HG03439 (cell line): ENCODE data around the gene ATF7.
"Not testable (repeated sequence)": the region's sequence is repeated elsewhere in the genome, so short reads cannot be mapped to it uniquely, and the experiment has no call there.

ENCODE experiments used
- ATAC-seq: cut with Tn5 transposase; IDR thresholded peaks from one replicate; pipeline ENCODE4 v1.9.1; 2021; ENCODE audit warnings: mild to moderate bottlenecking, moderate library complexity; ENCODE audit not compliant: unreplicated experiment

The ATF7 gene

DNA sequence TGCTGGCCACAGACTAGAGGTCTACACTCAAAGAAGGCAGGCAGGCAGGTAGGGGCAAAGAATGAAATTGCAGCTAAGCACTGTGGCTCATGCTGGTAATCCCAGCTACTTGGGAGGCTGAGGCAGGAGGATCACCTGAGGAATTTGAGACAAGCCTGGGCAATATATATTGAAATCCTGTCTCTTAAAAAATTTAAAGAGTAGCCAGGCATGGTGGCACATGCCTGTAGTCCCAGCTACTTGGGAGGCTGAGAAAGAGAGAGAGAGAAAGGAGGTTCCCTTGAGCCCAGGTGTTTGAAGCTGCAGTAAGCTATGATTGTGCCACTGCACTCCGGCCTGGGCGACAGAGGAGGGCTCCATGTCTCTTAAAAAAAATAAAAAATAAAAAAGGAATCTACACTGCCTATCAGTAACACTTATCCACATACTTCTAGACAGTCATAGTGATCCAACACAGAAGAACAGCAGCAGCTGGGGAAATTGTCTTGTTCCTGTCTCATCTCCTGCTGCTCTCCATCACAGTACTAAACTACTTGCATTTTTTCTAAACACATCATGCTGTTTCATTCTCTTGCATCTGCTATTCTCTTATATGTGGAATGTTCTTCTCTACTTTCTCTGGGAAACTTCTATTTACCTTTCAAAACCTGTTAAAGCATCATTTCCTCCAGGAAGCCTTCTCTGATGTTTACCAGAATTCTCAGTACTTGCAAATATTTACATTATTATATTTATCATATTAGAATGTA, 57.2 kb downstream of the ATF7 start:
- no peak for ATAC-seq

DNA sequence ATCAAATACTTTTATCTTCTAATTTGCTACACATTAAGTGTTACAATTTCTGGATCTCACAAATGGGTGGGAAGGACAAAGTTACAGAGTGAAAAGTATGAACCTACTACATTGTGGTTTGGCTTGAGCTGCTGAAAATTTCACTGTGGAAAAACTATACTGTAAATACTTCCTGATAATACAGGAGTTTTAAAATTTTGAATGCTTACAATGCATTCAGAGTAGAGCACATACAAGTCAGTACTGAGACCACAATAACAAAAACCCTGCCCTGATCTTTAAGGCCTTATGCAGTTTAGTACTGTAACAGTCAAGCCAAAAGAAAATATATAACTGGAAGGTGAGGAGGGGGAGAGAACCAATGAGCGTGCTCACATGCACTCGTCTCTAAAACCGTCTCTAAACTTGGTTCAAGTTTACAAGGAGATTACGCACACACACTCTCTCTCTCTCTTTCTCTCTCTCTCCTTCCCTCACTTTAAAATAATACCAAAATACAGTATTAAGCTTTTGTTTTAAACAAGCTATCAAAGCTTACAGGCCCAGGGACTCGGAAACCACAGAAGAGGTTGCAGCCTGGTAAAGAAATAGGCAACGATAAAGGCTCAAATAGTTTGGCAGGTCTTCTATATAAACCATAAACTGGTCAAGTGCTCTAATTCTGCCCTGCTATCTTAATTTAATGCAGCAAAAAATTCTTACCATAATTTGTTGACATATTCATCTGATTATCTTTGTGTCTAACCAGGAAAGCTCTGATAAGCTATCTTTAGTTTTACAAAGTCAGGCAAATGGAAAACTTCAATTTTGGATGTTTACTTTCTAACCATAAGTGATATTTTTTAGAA, 58.0 kb downstream of the ATF7 start:
- ATAC-seq = no peak

DNA sequence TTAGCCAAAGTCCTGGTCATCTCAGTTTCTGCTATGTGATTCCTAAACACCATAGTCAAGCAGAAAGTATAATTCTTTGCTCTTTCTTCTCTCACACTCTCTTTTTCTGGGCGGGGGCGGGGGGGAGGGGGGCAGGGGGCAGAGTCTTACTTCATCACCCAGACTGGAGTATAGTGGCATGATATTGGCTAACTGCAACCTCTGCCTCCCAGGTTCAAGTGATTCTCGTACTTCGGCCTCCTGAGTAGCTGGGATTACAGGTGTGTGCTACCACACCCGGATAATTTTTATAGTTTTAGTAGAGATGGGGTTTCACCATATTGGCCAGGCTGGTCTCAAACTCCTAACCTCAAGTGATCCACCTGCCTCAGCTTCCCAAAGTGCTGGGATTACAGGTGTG, 60.8 kb downstream of the ATF7 start:
- ATAC-seq = not testable (repeated sequence)

DNA sequence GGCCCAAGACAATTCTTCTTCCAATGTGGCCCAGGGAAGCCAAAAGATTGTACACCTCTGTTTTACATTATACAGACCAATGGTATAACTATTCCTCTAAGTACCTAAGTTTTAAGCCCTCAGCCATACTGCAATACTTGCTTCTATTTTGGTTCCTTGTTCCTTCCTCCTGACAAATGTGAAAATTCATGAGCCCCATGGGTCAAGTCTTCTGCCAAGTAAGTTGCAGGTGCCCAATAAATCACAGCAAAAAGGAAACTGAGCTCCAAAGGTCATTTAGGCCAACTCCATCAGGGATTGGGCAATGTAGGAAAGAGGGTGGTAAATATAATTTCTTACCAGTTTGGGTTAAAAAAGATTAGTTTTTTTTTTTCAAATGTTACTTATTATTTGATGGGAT, 61.2 kb downstream of the ATF7 start:
- ATAC-seq = no peak

DNA sequence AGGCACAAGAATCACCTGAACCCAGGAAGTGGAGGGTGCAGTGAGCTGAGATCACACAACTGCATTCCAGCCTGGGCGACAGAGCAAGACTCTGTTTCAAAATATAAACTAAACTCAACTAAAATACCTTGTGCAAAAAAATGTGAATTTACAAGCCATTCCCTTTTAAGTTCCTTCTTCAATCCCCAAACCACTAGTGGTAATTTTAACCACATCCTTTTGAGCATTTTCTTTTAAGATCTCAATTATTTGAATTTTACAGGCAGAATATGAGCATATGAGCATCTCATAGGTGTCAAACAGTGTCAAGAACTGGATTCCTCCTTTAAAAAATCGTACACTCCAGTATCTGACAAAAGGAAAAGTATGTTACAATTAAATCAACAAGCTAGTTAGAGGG, 61.9 kb downstream of the ATF7 start:
- no peak for ATAC-seq

DNA sequence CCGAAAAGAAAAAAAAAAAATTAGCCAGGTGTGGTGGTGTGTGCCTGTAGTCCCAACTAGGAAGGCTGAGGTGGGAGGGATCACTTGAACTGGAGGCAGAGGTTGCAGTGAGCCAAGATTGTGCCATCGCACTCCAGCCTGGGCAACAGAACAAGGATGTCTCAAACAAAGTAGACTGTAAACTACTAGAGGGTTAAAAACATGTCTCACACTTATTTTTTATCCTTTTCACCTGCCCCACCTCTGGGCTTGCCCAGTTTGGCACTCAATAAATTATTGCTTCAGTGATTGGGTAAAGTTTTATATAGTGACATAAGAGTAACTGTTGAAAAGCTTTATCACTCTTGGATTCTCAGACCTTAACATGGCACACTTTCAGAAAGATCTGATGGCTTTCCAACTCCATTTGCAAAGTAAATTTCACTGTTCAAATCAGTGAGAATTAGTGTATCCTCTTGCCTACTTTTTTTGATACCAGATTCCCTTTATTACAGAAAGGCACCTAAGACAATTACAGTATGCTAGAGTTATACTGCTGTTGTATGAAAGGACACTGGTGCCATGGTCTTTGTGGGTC, 62.6 kb downstream of the ATF7 start:
- ATAC-seq = no peak

DNA sequence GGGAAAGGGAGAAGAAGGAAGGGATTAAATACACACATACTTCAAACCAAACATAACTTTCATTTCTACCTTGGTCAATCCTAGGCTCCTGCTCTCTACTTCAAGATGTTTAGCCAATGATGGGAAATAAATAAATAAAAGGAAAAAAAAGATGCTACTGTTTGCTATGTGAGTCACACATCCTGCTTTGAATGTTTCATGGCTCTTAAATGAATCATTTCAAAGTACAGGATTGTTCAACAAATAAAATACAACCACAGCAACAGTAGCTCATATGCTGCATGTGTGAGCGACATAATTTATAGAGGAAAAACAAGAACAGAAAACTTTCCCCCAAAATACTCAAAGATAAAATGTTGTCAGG, 64.6 kb downstream of the ATF7 start:
- no peak for ATAC-seq

DNA sequence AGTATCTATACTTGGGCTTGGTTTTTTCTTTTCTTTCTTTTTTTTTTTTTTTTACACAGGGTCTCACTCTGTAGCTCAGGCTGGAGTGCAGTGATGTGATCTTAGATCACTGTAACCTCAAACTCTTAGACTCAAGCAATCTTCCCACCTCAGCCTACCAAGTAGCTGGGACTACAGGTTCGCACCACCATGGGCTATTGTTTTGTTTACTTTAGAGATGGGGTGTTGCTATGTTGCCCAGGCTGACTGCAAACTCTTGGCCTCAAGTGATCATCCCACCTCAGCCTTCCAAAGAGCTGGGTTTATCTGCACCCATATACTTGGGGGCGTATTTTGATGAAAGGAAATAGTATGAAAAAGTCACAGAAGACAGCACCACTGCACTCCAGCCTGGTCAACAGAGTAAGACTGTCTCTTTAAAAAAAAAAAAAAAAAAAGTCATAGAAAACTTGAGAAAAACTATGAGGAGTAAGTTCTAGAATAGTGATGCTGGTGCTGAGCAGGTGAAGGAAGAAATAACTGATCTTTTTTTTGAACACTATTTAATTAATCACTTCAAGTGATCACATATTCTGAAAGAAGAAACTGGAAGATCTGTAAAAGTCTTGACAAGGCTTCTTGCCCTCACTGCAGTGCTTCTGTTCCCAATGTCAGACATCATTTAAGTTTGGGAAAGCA, 65.1 kb downstream of the ATF7 start:
- no peak for ATAC-seq

DNA sequence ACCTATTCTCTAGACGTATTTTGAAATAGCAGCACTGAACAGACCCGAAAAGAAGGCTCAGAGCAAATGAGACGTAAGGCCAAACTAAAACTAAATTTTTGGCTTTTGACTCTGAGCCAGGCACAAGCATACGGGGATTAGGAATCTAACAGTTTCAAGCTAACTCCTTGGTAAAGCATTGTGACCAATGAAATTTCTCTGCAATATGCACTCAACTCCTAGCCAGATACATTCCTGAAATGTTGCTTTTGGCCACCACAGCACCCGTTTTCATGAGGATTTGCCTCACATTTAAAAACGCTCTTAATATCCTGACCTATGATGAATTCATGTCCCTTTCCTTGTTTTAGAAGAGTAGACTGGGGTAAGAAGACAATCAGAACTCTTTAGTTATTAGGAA, 65.8 kb downstream of the ATF7 start:
- ATAC-seq = no peak

DNA sequence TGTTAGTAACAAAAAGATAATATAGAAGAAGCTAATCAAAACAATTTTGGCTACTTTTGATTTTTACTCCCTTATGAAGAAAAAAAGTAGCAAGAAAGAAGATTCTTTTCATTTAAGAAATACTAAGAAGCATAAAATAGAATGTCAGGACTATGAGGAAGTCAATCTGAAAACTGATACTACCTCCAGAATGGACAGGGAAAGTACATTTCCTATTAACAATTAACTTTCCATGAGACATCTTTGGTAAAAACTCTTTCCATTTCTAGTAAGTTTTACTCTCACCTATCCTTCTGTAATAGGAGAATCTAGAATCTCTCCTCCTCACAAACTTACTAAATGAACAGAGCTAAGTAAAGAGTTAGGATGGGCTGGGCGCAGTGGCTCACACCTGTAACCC, 67.6 kb downstream of the ATF7 start:
- no peak for ATAC-seq

DNA sequence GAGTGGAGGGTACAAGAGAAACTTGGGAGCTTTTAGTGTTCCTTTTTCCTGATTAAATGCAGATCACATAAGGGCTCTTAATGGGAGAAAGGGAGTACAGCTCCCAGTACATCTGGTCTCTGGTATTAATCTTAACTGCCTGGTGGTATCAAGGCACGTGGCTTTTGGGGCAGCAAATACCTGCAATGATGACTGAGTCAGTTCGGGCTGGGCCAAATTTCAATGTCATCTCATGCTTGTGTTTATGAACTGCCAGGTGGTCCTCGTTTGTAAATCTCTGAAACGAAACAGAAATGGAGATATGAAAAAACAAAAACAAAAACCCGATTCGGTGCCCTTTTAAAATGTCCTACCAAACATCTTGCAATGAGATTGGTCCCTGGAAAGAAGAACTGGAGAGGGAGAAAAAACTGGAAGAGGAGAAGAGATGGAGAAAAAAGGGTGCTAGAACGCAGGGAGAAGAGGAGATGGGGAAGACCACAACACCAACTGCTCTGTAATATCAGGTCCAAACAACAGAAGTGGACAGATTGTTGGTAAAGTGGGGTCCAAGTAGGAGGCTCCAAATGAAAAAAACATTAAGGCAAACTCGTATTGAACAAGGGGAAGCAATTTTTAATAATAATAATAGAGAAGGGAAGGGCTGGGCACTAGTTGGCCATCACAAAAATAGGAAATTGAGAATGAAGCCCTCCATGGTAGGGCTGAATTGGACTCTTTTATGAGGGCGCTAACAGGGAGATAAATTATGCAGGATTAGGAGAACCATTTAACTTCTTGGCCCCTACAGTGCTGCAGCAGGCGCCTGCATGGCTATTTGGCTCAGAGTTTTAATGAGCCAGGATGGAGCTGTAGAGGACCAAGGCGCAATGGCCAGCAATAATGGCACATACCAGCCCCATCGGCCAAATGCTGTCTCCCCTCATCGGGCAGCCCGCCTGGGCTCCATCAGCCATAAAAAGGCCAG, 73.5 kb downstream of the ATF7 start:
- ATAC-seq = no peak

DNA sequence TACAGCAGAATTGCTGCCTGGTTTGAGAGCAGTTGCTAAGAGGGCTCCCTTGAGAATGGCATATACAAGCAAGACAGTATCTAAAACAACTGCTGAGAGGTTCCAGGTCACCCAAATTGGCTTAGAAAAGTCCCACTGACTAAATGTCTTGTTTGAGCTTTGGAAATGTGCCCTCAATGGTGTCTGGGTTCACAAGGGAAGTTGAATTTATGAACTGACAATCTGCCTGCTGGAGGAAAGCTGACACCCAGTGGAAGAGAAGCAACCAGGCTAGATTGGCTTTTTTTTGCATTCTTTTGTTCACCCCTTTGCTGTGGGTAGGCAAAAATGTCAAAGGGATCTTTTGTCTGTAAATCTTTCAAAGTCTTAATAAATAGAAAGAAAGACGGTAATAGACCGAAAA, 74.3 kb downstream of the ATF7 start:
- ATAC-seq = no peak

DNA sequence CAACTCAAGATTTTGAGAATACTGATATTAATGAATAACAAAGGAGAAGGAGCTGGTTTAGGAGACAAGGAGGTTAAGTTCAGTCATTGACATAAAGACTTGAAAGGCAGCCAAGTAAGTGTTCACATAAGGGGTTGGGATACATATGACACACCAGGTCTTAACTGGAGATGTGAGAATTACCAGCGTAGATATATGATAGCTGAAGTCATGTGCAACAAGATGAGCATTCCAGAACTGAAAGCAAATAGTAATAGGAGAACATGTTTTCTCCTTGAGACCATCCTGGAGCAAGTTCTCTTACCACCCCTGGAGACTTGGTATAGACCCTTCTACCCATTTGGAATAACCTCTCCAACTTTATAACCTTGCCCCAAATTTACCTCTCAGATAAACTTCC, 75.6 kb downstream of the ATF7 start:
- no peak for ATAC-seq

DNA sequence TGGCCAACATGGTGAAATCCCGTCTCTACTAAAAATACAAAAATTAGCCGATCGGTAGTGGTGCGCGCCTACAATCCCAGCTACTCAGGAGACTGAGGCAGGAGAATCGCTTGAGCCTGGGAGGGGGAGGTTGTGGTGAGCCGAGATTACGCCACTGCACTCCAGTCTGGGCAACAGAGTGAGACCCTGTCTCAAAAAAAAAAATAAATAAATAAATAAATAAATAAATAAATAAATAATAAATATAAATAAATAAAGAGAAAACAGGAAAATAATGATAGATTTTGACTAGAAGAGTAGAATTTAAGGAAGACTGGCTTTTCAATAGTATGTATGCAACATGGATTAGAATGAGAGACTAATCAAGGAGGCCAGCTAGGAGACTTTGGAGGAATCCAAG, 76.1 kb downstream of the ATF7 start:
- not testable (repeated sequence) for ATAC-seq

DNA sequence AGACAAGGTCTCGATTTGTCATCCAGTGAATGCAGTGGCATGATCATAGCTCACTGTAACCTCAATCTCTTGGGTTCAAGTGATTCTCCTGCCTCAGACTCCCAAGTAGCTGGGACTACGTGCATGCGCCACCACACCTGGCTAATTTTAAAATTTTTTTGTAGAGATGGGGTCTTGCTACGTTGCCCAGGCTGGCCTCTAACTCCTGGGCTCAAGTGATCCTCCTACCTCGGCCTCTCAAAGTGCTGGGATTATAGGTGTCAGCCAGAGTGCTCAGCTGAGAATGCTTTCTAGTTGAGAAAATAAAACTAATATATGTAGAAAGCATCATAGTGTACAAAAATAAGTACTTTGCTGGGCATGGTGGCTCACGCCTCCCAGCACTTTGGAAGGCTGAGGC, 77.8 kb downstream of the ATF7 start:
- ATAC-seq = not testable (repeated sequence)

DNA sequence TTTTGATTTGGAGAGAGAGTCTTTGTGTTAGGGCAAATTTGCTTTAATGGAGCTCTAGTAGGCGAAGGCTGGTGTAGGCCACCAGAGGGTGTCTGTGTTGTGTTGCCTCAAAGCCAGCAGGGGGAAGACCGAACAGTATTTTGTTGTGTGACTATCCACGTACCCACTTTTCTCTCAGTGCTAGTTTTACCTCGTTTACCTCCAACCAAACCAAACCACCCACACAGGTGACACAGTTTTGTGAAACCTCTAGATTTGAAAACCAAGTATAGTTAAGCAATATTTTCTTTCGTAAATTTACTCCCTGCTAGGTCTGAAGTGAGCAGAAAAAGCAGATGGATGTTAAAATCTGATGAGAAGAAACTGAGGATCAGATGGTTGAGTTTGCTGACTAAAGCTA, 82.6 kb downstream of the ATF7 start:
- peak; percentile 73 for ATAC-seq

DNA sequence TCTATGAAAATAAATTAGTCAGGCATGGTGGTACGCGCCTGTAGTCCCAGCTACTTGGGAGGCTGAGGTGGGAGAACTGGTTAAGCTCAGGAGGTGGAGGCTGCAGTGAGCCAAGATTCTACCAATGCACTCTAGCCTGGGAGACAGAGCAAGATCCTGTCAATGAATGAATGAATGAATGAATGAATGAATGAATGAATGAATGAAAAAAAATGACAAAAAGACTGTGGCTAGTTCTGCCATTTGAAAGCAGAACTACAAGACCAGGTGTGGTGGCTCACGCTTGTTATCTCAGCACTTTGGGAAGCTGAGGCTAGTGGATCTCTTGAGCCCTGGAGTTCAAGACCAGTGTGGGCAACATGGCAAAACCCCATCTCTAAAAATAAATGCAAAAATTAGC, 86.7 kb downstream of the ATF7 start:
- ATAC-seq = no peak

DNA sequence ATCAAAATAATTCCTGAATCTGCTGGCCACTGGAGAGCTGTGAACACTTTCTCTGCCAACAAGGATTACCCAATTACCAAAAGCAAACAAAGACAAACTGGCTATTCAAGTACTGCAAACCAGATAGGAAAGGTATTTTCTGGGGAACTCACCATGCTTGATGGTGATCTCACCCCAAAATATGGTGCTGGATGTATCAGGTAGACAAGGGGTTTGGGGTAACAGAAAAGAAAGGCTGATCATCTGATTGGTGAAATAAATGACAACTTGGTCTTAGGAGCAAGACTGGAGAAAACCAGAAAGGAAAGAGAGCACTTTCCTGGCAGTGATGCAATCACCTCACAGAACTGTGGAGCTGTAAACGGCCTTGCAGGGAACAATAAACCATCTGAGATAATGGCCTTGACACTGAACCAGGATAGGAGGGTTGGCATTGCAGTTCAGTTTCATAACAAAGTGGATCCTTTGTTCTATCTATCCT, 87.9 kb downstream of the ATF7 start:
- ATAC-seq = no peak

DNA sequence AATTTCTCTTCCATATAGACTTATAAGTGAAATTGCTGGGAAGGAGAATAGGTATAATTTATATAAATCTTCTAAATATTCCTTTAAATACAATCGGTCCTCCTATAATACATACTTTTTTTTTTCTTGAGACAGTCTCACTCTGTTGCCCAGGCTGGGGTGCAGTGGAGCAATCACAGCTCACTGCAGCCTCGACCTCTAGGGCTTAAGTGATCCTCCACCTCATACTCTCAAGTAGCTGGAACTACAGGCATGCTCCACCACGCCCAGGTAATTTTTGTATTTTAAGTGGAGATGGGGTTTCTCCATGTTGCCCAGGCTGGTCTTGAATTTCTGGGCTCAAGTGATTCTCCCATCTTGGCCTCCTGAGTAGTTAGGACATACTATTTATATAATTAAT, 89.2 kb downstream of the ATF7 start:
- ATAC-seq = no peak

DNA sequence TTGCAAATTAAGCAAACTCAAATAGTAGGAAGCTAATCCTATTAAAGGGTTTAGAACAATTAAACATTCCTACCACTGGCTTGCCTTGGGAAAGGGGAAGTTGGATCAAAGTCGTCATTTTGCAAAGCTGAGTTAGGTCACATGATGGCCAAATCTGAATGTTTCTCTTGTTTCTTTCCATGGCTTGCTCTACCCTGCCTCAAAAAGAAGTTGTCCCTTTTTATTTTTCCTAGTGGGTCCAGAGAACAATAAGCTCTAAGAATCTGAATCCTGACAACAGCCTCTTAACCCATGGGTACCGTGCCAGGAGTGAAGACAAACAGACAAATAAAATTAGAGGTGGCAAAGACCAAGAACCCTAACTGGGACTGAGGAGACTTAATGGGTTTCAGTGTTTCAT, 92.7 kb downstream of the ATF7 start:
- no peak for ATAC-seq
